PC-9 (cell line): Measurements from ENCODE around the gene HLA-A. TPM values are rescaled to one million over a fixed set of nuclear protein-coding genes. Genes with fewer than 3 reads are reported as not detected.

Experiments
- BruUV-seq: library from RNA; stranded (reverse); fragments of 400-500 nt; replicated peaks from 2 replicates; lab custom pipeline; 2021; lab: Mats Ljungman, UMichigan
- CTCF ChIA-PET: fragments of 300-600 bp; sonication (Branson Sonifier 250); formaldehyde crosslinking; loops from one replicate; lab custom pipeline; 2022; ENCODE audit warnings: antibody characterized with exemption; lab: Charles Lee
- POLR2A ChIA-PET: fragments of 300-600 bp; sonication (Branson Sonifier 250); formaldehyde crosslinking; loops from one replicate; lab custom pipeline; 2022; ENCODE audit warnings: antibody characterized with exemption; ENCODE audit not compliant: unreplicated experiment; lab: Charles Lee
- DNase-seq, 2 experiments: peaks; one replicate each; pipeline versions ENCODE4 v3.0.0 to v3.0.0-alpha.2; 2015 to 2022; ENCODE audit warnings: mixed read lengths in 1 of 2
- H2AFZ ChIP-seq: fragments of 200-600 bp; sonication (generic); 2 replicates; pipeline ENCODE4 v1.8.1; 2017; ENCODE audit warnings: antibody characterized with exemption
- H3F3A ChIP-seq: fragments of 200-600 bp; sonication (generic); 2 replicates; pipeline ENCODE4 v1.8.1; 2017; ENCODE audit warnings: antibody characterized with exemption, mild to moderate bottlenecking, low read depth; ENCODE audit not compliant: insufficient read depth
- H3K27ac ChIP-seq: fragments of 200-600 bp; sonication (generic); 2 replicates; pipeline ENCODE4 v1.6.1; 2016; ENCODE audit warnings: mixed run types
- H3K27me3 ChIP-seq: fragments of 200-600 bp; sonication (generic); 2 replicates; pipeline ENCODE4 v1.6.1; 2016; ENCODE audit warnings: low read depth, mixed run types; ENCODE audit not compliant: insufficient read depth
- H3K36me3 ChIP-seq: fragments of 200-600 bp; sonication (generic); 2 replicates; pipeline ENCODE4 v1.6.1; 2016; ENCODE audit warnings: low read depth, mixed run types
- H3K4me1 ChIP-seq: fragments of 200-600 bp; sonication (generic); replicated peaks from 2 replicates; pipeline ENCODE4 v1.6.1; 2016; ENCODE audit warnings: mixed run types; ENCODE audit not compliant: insufficient read depth
- H3K4me2 ChIP-seq: fragments of 200-600 bp; sonication (generic); 2 replicates; pipeline ENCODE4 v1.6.1; 2017; ENCODE audit warnings: mixed run types
- H3K4me3 ChIP-seq: fragments of 200-600 bp; sonication (generic); 2 replicates; pipeline ENCODE4 v1.6.1; 2016; ENCODE audit warnings: mixed run types
- H3K79me2 ChIP-seq: fragments of 200-600 bp; sonication (generic); 2 replicates; pipeline ENCODE4 v1.6.1; 2017; ENCODE audit warnings: low read depth, mixed run types
- H3K9me2 ChIP-seq: fragments of 200-600 bp; sonication (generic); 2 replicates; pipeline ENCODE4 v1.8.1; 2017; ENCODE audit warnings: mild to moderate bottlenecking; ENCODE audit not compliant: insufficient read depth
- H3K9me3 ChIP-seq: fragments of 200-600 bp; sonication (generic); 2 replicates; pipeline ENCODE4 v1.8.1; 2016; ENCODE audit warnings: low read depth; ENCODE audit not compliant: insufficient read depth
- H4K20me1 ChIP-seq: fragments of 200-600 bp; sonication (generic); 2 replicates; pipeline ENCODE4 v1.8.1; 2017; ENCODE audit not compliant: insufficient read depth
- EZH2 ChIP-seq: fragments of 200-600 bp; sonication (generic); IDR thresholded peaks from 2 replicates; pipeline ENCODE4 v1.8.0; 2017; ENCODE audit warnings: antibody characterized with exemption, low read depth
- intact Hi-C: fragments of 100-400 bp; cut with micrococcal nuclease; formaldehyde crosslinking; loops from one replicate; pipeline ENCODE4 v1.10.0; 2022; ENCODE audit not compliant: unreplicated experiment
- total RNA-seq: library from RNA; stranded (reverse); gene quantifications from 2 replicates; pipeline ENCODE4 v1.2.3, GENCODE V29; 2021
- TF ChIP-seq, protein P1 (sequence below): fragments of 200-600 bp; sonication (generic); conservative IDR thresholded peaks from 2 replicates; pipeline ENCODE4 v1.6.1; 2017; ENCODE audit warnings: mixed run types, antibody characterized with exemption, mild to moderate bottlenecking, moderate library complexity

HLA-A gene
- total RNA-seq, 1 experiment from 2014 or later = 168 TPM

DNA sequence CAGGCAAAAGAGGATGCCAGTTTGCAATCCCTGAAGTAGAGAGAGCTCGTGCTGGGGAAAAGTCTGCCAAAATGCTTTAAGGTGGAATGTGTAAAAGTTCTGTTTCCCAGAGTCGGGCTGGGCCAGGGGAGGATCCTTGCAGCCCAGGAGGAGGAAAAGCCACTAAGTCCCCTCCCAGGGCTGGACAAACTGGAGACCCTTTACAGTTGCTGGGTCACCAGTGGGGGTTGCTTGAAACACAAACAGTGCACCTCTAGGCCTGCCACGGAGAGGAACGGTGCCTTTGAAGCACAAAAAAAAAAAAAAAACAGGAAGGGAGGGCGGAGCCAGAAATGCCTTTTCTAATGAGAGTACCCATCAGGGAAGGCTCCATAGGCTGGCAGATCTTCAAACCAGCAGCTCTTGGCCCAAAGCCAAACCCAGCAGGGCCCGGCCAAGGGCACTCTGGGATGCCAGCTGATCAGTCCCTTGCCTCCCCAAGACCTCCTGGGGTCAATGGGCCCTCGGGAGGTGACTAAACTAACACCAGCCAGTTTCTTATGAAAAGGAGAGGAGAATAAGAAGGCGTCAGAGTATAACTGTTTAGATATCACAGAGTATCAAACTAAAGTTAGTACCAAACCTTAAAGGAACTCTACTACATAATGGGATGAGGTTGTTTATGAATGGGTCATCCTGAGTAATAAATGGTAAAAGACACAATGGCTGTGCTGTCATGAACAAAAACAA lies 23.7 kb downstream of the HLA-A start:
- BruUV-seq = TSS peak; percentile 64
- Histone ChIP-seq H2AFZ (peak overlapping the region; percentile 70; the same call in 1 of the 2 replicates), H3K9me3 (no peaks in the 10 kb centered on the region), H3K4me2 (peak overlapping the region; percentile 83), H3K79me2 (no peaks in the 10 kb centered on the region), H3K27me3 (no peaks in the 10 kb centered on the region), H4K20me1 (no peaks in the 10 kb centered on the region), H3K4me1 (peaks cover 46% of the 10 kb centered on the region), H3F3A (peaks cover 37% of the 10 kb centered on the region), H3K27ac (peak overlapping the region; percentile 81), H3K4me3 (peak overlapping the region; percentile 50), H3K36me3 (no peaks in the 10 kb centered on the region), H3K9me2 (no peaks in the 10 kb centered on the region)
- DNase-seq = peak; percentile 77 to 89
- ChIA-PET CTCF (interaction anchor here (0.6 to 1.0 kb wide), 3 partner anchors 118 to 274 kb away, joined by 3 to 7 read pairs (median 6); no protein-coding TSS in a partner anchor), POLR2A (interaction anchor here (0.6 to 0.7 kb wide), 3 partner anchors 232 to 854 kb away, joined by 3 to 4 read pairs (median 3); no protein-coding TSS in a partner anchor)
- TF ChIP-seq, protein P1, sequence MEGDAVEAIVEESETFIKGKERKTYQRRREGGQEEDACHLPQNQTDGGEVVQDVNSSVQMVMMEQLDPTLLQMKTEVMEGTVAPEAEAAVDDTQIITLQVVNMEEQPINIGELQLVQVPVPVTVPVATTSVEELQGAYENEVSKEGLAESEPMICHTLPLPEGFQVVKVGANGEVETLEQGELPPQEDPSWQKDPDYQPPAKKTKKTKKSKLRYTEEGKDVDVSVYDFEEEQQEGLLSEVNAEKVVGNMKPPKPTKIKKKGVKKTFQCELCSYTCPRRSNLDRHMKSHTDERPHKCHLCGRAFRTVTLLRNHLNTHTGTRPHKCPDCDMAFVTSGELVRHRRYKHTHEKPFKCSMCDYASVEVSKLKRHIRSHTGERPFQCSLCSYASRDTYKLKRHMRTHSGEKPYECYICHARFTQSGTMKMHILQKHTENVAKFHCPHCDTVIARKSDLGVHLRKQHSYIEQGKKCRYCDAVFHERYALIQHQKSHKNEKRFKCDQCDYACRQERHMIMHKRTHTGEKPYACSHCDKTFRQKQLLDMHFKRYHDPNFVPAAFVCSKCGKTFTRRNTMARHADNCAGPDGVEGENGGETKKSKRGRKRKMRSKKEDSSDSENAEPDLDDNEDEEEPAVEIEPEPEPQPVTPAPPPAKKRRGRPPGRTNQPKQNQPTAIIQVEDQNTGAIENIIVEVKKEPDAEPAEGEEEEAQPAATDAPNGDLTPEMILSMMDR = no peak
- no peak for TF ChIP-seq EZH2
- intact Hi-C loops = loop anchor here (1.0 to 5.0 kb wide), 2 partner anchors 40 to 101 kb away; partner anchors contain the start of gene PPP1R11

DNA sequence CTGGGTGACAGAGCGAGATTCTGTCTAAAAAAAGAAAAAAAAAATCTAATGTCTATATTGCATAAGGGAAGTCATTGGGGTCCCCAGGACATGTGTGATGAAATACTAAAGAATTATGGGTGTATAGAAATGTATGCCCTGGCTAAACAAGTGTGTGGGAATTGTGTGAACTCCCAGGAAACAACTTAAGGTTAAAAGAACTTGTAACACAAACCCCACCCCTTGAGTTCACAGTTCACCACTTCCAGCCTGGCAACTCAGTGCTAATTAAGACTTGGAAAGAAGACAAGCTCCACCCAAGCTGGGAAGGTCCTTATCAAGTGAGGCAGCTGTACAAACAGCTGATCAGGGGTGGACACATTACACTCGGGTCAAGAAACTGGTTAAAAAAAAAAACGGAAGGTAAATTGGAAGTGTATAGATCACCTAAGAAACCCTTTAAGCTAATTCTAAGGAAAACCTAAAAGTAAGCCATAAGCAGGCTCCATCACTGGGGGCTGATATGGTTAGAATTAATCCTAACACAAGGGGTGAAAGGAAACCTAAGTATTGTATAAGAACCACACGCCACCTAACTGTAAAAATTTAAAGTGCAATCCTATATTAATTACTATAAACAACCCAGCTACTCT lies 25.2 kb downstream of the HLA-A start:
- H3K36me3 ChIP-seq = no peaks in the 10 kb centered on the region
- peak overlapping the region; percentile 81 for H3K27ac ChIP-seq
- H3K4me3 ChIP-seq = no peak overlapping the region
- H2AFZ ChIP-seq = no peak overlapping the region
- H3K4me1 ChIP-seq = peaks cover 46% of the 10 kb centered on the region
- intact Hi-C loops = loop anchor here (5.0 kb wide), 1 partner anchor 100 kb away; the partner anchor contains the start of gene PPP1R11
- no peaks in the 10 kb centered on the region for H3K9me2 ChIP-seq
- H4K20me1 ChIP-seq = no peaks in the 10 kb centered on the region
- no peaks in the 10 kb centered on the region for H3K27me3 ChIP-seq
- ChIA-PET CTCF (interaction anchor here (0.6 to 1.0 kb wide), 2 partner anchors 28 to 119 kb away, joined by 3 to 8 read pairs; no protein-coding TSS in a partner anchor), POLR2A (no interaction called here)
- H3K9me3 ChIP-seq = no peaks in the 10 kb centered on the region
- no TSS peak for BruUV-seq
- H3K4me2 ChIP-seq = peak overlapping the region; percentile 83
- peak; percentile 36 to 72 for DNase-seq
- TF ChIP-seq EZH2 = no peak
- TF ChIP-seq, protein P1 = no peak; the same call in 1 of the 2 replicates
- H3F3A ChIP-seq = peaks cover 37% of the 10 kb centered on the region
- H3K79me2 ChIP-seq = no peaks in the 10 kb centered on the region

DNA sequence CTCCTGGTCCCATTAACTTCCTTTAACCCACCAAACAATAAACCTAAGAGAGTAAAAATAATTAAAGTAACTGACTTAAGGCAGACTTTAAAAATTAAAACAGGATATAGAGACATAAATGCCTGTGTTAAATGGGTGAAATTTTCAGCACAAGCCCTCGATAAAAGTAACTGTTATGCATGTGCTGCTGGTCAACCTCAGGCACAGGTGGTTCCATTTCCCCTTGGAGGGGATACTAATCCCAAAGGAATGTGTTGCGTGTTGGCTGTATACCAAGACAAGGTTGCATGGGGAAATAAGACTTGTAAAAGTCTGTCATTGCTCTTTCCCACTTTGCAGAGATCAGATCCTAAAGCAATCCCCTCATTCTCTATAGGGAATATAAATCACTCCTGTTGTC lies 25.8 kb downstream of the HLA-A start:
- CTCF ChIA-PET = interaction anchor here (1.0 kb wide), 1 partner anchor 119 kb away, joined by 8 read pairs; no protein-coding TSS in a partner anchor
- peak; percentile 47 to 75 for DNase-seq

More for the DNA sequence above, 25.8 kb downstream of the HLA-A start:
- Histone ChIP-seq H3K79me2 (no peaks in the 10 kb centered on the region), H2AFZ (no peak overlapping the region), H3K36me3 (no peaks in the 10 kb centered on the region), H3K4me1 (peaks cover 46% of the 10 kb centered on the region), H3F3A (peaks cover 37% of the 10 kb centered on the region), H3K9me2 (no peaks in the 10 kb centered on the region), H3K4me2 (peak overlapping the region; percentile 83), H3K27ac (peak overlapping the region; percentile 81), H4K20me1 (no peaks in the 10 kb centered on the region), H3K4me3 (no peak overlapping the region), H3K9me3 (no peaks in the 10 kb centered on the region), H3K27me3 (no peaks in the 10 kb centered on the region)
- TF ChIP-seq EZH2 = no peak
- TF ChIP-seq, protein P1 = no peak; the same call in 1 of the 2 replicates
- BruUV-seq = no TSS peak
- POLR2A ChIA-PET = no interaction called here
- intact Hi-C loops = loop anchor here (5.0 kb wide), 1 partner anchor 99 kb away; the partner anchor contains the start of gene PPP1R11
